ENCODE results near the gene DUSP28.

The DUSP28 gene

DNA sequence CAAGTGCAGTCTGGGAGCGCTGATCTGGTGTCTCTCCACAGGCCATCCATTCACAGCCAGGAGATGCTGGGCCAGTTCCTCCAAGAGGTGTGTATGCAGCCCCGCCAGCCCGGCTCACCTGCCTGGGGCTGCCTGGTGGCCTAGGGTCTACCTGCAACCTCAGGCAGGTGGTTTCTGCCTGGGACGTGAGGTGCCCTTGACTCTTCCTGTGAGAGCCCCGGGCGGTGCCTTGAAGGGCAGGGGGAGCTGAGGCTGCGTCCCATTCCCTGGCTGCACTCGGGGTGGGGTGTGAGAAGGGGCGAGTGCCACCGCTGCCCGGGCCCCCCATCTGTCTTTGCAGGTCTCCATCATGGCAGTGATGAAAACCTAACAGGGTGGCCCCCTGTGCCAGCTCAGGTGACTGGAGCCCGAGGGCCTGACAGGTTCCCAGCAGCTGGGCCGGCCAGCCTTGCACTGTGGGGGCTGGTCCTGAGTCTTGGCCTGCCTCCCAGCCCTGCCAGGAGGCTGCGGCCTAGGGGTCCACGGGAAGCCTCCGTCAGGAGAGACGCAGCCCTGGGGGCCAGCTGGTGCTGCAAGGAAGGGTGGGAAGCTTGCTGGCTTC, 38.3 kb downstream of the DUSP28 start:
- no peak overlapping the region for H3K27ac ChIP-seq (ENCODE audit: low read depth, low read length, poor library complexity, severe bottlenecking)
- no peaks in the 10 kb centered on the region for H3K9me2 ChIP-seq (ENCODE audit: low read depth, low read length)
- no peaks in the 10 kb centered on the region for H3K4me1 ChIP-seq (ENCODE audit: insufficient read depth, low read length, severe bottlenecking)
- no peaks in the 10 kb centered on the region for H3K27me3 ChIP-seq (ENCODE audit: insufficient read depth, low read length)
- H3K4me3 ChIP-seq (ENCODE audit: low read depth, low read length, poor library complexity, severe bottlenecking) = no peak overlapping the region
- TF ChIP-seq, protein P1, sequence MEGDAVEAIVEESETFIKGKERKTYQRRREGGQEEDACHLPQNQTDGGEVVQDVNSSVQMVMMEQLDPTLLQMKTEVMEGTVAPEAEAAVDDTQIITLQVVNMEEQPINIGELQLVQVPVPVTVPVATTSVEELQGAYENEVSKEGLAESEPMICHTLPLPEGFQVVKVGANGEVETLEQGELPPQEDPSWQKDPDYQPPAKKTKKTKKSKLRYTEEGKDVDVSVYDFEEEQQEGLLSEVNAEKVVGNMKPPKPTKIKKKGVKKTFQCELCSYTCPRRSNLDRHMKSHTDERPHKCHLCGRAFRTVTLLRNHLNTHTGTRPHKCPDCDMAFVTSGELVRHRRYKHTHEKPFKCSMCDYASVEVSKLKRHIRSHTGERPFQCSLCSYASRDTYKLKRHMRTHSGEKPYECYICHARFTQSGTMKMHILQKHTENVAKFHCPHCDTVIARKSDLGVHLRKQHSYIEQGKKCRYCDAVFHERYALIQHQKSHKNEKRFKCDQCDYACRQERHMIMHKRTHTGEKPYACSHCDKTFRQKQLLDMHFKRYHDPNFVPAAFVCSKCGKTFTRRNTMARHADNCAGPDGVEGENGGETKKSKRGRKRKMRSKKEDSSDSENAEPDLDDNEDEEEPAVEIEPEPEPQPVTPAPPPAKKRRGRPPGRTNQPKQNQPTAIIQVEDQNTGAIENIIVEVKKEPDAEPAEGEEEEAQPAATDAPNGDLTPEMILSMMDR (IDR thresholded peaks at IDR 0.05; ENCODE audit: low read length) = no peak
- TF ChIP-seq EZH2 (IDR thresholded peaks at IDR 0.05; ENCODE audit: borderline replicate concordance, low read length) = no peak
- no peak overlapping the region for H3K4me2 ChIP-seq (ENCODE audit: low read length)
- H3K9ac ChIP-seq (ENCODE audit: low read length) = no peak overlapping the region
- no peaks in the 10 kb centered on the region for H4K20me1 ChIP-seq (ENCODE audit: insufficient read depth, low read length)
- no peak overlapping the region for H2AFZ ChIP-seq (ENCODE audit: low read length)
- no peaks in the 10 kb centered on the region for H3K9me3 ChIP-seq (ENCODE audit: low read length)
- H3K36me3 ChIP-seq (ENCODE audit: insufficient read depth, low read length) = peaks cover 9% of the 10 kb centered on the region; the same call in 1 of the 2 replicates
- no peaks in the 10 kb centered on the region for H3F3A ChIP-seq (ENCODE audit: insufficient read depth, low read length)
- H3K79me2 ChIP-seq (ENCODE audit: insufficient read depth, low read length) = no peaks in the 10 kb centered on the region

DNA sequence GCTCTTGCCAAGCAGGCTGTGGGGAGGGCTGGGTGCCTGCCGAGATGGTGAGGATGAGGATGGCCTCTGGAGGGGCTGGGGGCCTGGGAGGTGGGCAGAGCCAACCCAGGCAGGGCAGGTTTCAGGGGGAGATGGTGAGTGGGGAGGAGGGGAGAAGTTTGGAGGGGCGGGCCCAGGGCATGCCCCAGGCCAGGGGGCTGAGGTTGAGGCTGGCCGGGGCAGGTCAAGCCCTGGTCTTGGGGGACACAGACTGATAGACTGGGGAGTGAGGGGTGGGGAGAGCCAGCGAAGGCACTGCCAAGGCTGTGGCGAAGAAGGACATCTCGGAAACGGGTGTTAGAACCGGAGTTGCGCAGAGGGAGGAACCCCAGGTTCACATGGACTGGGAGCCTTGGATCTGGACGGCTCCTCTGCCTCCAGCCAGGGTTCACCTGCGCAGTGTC, 39.0 kb downstream of the DUSP28 start:
- H3K79me2 ChIP-seq (ENCODE audit: insufficient read depth, low read length) = no peaks in the 10 kb centered on the region
- H3F3A ChIP-seq (ENCODE audit: insufficient read depth, low read length) = no peaks in the 10 kb centered on the region
- no peak overlapping the region for H3K9ac ChIP-seq (ENCODE audit: low read length)
- TF ChIP-seq, protein P1 (IDR thresholded peaks at IDR 0.05; ENCODE audit: low read length) = no peak
- TF ChIP-seq EZH2 (IDR thresholded peaks at IDR 0.05; ENCODE audit: borderline replicate concordance, low read length) = no peak
- H3K27me3 ChIP-seq (ENCODE audit: insufficient read depth, low read length) = no peaks in the 10 kb centered on the region
- no peaks in the 10 kb centered on the region for H3K9me2 ChIP-seq (ENCODE audit: low read depth, low read length)
- no peaks in the 10 kb centered on the region for H3K9me3 ChIP-seq (ENCODE audit: low read length)
- no peaks in the 10 kb centered on the region for H3K4me1 ChIP-seq (ENCODE audit: insufficient read depth, low read length, severe bottlenecking)
- peaks cover 9% of the 10 kb centered on the region; the same call in 1 of the 2 replicates for H3K36me3 ChIP-seq (ENCODE audit: insufficient read depth, low read length)
- H3K4me2 ChIP-seq (ENCODE audit: low read length) = no peak overlapping the region
- H3K4me3 ChIP-seq (ENCODE audit: low read depth, low read length, poor library complexity, severe bottlenecking) = no peak overlapping the region
- H4K20me1 ChIP-seq (ENCODE audit: insufficient read depth, low read length) = no peaks in the 10 kb centered on the region
- no peak overlapping the region for H3K27ac ChIP-seq (ENCODE audit: low read depth, low read length, poor library complexity, severe bottlenecking)
- no peak overlapping the region for H2AFZ ChIP-seq (ENCODE audit: low read length)

DNA sequence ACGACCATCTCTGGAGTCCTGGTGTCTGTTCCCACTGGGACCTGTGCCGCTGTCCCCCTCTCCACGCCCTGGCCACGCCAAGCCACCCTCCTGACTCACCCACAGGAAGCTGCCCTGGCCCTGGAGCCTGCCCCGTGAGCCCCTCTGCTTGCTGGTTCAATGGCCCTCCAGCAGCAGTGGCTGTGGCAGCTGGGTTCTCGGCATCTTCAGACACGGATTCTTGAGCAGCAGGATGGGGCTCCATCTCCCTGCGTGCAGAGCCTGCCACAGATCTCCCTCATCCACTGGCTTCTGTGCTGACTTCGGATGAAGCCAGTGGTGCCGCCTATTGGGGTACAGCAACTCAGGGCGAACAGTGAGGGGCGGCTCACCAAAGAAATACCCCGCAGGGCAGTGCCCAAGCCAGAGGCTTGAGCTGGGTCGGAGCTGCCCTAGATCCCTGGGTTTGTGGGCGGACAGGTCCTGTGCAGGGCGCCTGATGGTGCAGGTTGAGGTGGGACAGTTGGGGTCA, 40.3 kb downstream of the DUSP28 start:
- H3K36me3 ChIP-seq (ENCODE audit: insufficient read depth, low read length) = peaks cover 9% of the 10 kb centered on the region; the same call in 1 of the 2 replicates
- H3K4me1 ChIP-seq (ENCODE audit: insufficient read depth, low read length, severe bottlenecking) = no peaks in the 10 kb centered on the region
- H3F3A ChIP-seq (ENCODE audit: insufficient read depth, low read length) = no peaks in the 10 kb centered on the region
- no peak overlapping the region for H3K4me3 ChIP-seq (ENCODE audit: low read depth, low read length, poor library complexity, severe bottlenecking)
- H3K4me2 ChIP-seq (ENCODE audit: low read length) = no peak overlapping the region
- H3K9me3 ChIP-seq (ENCODE audit: low read length) = no peaks in the 10 kb centered on the region
- H4K20me1 ChIP-seq (ENCODE audit: insufficient read depth, low read length) = no peaks in the 10 kb centered on the region
- H3K27ac ChIP-seq (ENCODE audit: low read depth, low read length, poor library complexity, severe bottlenecking) = no peak overlapping the region
- H3K9me2 ChIP-seq (ENCODE audit: low read depth, low read length) = no peaks in the 10 kb centered on the region
- no peak for TF ChIP-seq EZH2 (IDR thresholded peaks at IDR 0.05; ENCODE audit: borderline replicate concordance, low read length)
- TF ChIP-seq, protein P1 (IDR thresholded peaks at IDR 0.05; ENCODE audit: low read length) = no peak
- H3K9ac ChIP-seq (ENCODE audit: low read length) = no peak overlapping the region
- H3K27me3 ChIP-seq (ENCODE audit: insufficient read depth, low read length) = no peaks in the 10 kb centered on the region
- no peak overlapping the region for H2AFZ ChIP-seq (ENCODE audit: low read length)
- no peaks in the 10 kb centered on the region for H3K79me2 ChIP-seq (ENCODE audit: insufficient read depth, low read length)

All from OCI-LY1 (cell line).